Stimulated activated naive CD4-positive, alpha-beta T cell (primary cell): ENCODE measurements around the gene COL27A1.

Experiments
- DNase-seq, 6 experiments: peaks; one replicate each; lab custom pipeline; 2025; lab: John Stamatoyannopoulos, UW

COL27A1 gene

DNA sequence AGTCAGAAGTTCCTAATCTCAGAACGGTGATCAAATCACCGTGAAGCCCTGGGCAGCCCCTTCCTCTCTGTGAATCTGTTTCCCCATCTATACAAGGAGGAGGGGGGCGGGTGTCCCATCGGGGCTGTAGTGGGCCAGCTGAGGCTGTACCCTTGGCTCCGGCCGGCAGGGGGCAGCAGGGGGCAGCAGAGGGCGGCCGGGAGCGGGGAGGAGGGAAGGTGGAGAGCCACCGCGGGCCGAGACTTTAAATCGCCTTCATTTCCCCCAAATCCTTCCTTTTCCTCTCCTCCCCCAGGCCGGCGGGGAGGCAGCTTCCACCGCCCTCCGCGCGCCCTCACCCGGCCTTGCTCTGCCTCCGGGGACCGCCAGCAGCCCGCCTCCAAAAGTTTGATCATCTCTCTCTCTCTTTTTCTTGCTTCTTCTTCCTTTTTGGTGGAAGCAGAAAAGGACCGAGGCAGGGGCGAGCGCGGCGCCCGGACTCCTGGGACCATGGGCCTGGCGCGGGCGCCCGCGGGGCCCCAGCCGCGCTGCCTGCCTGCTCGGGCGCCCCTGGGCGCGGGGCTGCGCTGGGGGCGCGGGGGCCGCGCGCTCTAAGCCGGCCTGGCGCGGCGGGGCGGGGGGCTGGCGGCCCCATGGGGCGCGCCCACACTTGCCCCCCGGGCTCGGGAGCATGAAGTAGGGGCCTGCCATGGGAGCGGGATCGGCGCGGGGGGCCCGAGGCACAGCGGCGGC lies at the start of gene COL27A1:
COL27A1 (plus strand) TSS at position 275 of the 732 bp plus-strand sequence; CDS start at position 689, 414 bp downstream.
- peak; percentile 31 to 77 (median 63) for DNase-seq

DNA sequence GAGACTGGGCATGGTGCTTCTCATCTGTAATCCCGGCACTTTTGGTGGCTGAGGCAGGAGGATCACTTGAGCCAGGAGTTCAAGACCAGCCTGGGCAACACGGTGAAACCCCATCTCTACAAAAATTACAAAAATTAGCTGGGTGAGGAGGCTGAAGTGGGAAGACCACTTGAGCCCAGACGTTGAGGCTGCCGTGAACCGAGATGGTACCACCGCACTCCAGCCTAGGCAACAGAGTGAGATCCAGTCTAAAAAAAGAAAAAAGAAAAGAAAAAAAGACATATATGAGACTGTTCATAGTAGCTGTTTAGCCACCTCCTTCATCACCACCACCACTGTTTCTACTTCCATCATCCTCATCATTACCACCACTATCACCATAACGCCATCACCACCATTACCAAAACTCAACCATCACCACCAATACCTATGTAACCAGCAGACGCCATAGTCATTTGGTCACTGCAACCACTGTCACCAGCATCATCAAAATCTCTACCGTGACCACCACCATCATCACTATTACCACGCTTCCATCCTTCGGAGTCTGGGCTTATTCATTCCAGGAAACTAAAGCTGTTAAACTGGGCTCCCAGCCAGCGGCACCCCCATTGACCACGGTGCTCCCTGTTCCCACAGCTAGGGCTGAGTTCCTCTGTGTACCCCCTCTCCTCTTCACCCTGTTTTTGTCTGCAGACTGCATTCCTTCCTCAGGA lies 47.9 kb upstream of the COL27A1 start:
- DNase-seq = no peak

- DNase-seq = peak in 4 of 6 experiments; percentile 14 to 21 (median 18)
Observed at GRCh38 chr9:114108016-114108833, 47.1 kb upstream of the COL27A1 start.

DNA sequence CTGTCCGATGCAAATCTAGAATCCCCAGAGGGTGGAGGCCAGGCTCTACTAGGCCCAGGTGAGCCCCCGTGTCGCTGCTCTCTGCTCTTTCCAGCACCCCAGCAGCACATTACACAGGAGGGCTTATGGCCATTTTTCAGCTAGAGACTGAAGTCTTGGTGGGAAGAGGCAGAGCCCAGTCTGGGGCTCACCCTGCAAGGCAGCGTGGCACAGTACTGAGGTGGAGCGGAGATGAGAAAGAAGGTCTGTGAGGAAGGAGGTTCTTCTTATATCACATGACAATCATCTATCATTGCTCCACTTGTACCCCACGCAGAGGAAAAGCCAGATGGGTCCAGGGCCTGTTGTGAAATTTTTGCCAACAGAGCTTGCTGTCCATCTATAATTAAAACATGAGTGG lies 46.2 kb upstream of the COL27A1 start:
- DNase-seq = no peak

GRCh38 chr9:114110180-114110579 lies 45.2 kb upstream of the COL27A1 start:
- no peak for DNase-seq

GRCh38 chr9:114112325-114112724 lies 43.0 kb upstream of the COL27A1 start:
- no peak for DNase-seq

DNA sequence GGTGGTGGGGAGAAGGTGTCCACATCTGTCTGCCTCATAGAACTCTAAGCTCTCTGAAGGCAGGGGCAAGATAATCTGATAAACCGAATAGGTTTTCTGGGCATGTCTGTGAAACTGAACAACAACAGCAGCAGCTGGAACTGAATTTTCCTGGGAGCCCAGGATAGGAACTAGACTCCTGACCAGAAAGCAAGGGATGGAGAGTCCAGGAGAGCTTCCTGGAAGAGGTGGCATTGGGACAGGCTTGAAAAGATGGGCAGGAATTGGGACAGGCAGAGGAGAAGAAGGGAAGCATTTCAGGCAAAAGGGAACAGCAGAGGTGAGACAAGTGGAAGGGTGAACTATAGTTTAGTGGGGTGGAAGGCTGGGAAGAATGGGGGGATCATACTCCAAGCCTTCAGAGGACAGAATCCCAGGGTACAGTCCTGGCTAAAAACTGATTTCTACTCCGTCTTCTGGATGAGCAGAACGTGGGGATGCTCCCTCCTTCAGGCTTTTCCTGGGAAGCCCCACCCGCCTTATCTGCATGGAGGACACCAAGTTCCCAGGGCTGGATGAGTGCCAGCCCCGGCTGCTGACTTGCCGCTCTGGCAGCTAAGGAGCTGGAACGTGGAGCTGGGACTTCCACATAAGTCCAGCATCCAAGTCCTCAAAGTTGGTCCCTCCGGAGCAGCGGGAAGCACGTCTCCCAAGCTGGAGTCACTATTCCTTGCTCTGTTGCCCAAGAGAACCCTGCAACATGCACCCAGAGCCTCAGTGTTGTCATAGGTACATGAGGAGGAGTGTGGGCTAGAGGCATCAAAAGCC lies 42.4 kb upstream of the COL27A1 start:
- no peak for DNase-seq

DNA sequence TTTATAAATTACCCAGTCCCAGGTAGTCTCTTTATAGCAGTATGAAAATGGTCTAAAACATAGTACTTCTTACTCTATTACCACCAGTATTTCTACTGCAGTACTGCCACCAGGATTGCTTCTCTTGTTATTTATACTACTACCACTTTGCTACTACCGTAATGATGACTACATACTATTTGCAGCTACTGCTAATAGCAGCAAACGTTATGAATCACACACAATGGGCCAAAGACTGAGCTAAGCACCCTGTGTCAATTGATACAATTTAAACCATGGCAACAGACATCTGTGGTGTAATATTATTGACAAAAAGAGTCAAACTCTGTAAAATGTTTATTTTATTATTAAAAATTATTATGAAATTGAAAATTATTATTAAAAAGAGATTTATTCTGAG lies 41.0 kb upstream of the COL27A1 start:
- DNase-seq = no peak

DNA sequence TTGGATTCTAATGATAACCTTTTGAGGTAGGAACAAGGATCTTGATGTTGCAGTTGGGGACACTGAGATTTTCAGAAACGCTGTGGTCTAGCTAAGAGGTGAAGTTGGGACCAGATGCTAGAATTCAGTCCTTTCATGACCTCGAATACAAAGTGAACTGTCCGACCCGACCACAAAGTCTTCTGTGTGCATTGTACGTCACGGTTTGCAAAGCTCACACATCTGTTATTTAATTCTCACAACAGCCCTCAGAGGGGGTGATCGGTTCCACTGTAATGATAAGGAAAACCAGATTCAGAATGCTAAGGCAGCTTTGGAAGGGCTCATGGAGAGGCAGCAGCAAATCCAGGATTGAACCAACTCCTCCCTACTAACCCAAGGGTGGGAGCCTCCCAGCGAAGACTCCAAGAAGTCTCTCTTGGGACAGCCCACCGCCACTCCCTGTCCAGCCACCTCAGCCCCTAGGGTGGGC lies 39.6 kb upstream of the COL27A1 start:
- DNase-seq = no peak

DNA sequence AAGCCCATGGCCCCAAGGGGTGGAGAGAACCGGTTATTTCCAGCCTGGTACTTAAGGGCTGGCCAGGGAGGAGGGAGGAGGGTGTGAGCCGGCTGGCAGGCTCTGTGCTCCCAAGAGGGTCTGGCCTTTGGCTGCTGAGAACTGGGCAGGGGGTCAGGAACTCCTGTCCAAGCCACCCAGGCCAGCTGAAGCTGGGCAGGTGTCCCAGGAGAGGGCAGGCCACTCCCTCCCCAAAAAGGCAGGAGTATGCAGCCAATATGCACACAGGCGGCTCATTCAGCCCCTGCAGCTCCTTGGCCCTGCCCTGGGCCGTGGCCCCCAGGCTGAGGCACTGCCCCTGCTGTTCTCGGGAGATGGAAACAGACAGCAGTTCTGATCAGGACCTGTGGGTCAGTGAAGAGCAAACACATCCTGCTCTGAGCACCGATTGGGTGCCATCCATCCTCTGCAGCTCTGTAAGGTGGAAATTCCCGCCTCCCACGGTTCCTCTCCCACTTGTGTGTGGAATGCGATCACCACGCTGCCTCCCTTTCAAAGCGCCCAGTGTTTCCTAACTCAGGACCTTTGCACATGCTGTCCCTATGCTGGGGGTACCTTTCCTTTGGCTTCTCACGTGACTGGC lies 39.1 kb upstream of the COL27A1 start:
- no peak for DNase-seq

DNA sequence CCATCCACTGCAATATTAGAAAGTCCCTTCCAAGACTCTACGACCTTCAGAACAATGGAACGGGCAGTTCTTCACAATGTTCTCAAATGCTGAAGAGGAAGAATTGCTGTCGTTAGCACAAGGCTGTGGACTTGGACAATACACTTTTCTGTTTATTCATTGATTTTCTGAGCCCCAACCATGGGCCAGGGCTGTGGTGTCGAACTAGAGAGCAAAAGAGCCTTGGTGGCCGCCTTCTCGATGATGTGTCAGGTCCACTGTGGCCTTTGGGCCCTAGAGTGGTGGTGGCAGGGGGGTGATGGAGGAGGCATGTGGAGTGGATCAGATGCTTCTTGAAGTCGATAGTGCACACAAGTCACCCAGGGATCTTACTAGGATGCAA lies 37.7 kb upstream of the COL27A1 start:
- DNase-seq = no peak

DNA sequence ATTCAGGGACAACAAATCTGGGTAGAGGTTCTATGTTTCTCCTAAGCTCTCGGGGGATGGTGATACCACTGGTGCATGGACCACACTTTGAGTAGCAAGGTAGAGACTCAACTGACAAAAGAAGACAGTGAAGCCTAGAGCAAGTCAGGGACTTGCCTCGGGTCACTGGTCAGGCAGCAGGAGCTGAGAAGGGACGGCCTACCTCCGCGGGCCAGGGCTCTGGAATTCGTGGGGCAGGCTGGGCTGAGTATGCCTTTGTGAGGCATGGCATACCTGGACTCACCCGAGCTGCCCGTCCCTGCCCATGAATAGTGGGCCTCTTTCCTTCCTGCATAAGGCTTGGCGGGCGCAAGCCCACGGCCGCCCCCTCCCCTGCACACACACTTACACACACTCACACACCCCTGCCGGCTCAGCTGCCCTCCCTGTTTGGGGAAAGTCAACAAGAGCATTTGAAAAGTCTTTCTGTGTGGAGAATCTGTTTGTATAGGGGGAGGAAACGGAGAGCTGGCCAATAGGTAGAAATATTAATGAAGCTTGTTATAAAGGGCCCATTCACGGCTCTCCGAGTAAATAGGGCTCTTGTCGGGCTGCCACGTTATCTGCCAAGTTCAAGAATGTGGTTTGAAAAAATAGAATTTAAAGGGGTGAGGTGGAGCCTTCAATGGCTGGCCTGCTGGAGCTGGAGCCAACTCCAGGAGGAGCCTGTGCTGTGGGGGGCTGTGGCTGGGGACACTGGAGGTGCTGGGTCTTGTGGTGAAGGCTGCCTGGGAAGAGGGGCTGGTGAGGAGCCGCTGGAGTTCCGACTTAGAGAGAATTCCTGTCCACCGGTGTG lies 37.1 kb upstream of the COL27A1 start:
- no peak for DNase-seq

DNA sequence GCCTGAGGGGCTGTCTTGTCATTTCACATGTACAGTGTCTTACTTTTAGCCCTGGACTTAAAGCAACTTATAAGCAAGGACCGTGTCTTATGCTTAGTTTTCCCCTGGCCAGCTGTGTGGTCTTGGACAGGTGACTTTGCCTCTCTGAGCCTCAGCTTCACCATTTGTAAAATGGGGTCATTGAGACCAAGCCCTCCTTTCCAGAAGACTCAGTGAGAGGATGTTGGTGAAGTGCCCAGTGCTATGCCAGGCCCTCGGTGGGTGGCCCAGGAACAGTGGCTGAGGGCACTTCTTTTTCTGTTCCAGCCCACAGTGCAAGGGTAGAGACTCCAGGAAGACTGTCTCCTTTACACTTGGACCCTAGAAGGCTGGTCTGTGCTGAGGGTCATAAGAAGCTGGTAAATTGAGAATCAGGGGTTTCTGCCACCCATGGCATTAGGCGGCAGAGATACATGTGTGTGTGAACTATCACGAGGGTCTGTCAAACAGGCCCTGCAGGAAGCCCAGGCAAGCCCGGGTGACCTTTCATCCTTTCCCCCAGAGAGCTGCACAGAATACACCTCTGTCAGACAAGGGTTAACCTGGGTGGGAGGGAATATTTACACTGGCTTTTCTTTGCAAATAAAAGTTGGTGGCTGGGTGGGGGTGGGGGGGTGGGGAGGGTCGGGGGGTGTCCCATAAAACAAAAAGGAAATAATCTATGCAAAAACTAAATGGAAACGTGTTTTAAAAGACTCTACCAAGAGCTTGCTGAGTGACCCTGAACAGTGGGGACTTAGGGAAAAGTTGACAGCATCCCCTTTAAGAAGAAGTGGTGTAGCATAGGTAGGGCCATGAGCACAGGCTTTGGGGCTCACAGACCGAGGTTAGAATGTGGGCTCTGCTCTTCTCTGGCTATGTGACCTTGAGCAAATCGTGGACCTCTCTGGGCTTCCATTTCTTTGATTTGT lies 35.8 kb upstream of the COL27A1 start:
- no peak for DNase-seq

DNA sequence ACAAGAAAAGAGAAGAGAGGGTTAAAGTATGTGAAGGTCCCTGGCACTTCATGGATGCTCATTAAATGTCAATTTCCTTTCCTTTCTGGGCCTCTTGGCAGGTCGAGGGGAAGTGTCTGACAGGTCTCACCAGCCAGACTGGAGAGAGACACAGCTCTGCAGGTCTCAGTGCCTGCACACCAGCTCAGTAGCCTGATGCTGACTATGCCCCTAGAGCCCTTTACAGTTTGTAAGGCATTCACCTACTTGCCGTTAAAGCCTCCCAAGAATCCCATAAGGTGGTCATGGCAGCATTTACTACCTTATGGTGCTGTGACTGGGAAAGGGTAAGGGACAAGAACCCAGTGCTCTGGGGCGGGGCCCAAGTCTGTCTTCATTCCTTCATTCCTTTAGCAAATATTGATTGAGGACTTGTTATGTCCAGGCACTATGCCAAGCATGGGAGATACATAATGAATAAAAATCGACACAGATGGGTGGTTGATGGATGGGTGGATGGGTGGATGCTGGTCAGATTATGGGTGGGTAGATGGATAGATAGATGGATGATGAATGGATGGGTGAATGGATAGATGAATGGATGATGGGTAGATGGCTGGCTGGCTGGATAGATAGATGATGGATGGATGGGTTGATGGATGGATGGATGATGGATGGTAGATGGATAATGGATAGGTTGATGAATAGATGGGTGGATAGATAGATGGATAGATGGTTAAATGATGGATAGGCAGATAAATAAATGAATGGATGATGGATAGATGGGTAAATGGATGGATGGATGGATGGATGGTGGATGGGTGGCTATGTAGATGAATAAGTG lies 34.9 kb upstream of the COL27A1 start:
- DNase-seq = no peak

DNA sequence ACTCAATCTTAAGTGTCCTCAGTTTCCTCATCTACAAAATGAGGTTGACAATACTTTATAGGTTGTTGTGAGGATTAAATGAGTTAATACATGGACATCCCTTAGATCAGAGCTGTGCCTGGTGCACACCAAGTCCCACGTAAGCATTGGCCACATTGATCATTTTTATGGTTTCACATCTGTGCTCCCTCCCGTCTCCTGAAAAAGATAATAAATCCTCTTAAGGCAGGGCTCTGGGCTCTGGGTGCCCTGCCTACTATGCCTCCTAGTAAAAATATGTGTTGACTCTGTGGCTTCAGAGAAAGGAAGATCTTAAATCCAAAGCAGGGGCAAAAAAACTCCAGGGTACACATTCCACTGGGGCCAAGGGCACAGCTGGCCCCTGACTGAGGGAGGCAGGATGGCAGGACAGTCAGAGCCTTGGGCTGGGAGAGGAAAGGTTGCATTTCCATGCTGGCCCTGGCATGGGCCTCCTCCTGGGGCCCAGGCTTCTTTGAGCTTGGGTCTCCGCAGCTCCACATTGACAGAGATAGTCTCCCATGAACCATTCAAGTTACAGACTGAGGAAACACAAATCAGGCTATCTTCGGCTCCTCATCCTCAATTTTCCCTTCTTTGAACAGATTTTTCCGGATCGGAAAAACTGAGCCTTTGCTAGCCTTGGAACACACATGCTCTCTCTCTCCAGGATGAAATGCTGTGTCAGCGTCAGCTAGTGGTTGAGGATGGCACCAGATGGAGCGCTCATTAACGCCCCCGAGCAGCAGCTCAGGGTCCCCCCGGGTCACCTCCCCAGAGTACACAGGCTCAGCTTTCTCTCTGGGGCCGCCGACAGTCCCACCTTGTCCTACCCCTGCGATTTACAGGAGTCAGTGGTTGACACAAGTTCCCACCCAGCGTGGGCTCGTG lies 33.9 kb upstream of the COL27A1 start:
- DNase-seq = no peak

DNA sequence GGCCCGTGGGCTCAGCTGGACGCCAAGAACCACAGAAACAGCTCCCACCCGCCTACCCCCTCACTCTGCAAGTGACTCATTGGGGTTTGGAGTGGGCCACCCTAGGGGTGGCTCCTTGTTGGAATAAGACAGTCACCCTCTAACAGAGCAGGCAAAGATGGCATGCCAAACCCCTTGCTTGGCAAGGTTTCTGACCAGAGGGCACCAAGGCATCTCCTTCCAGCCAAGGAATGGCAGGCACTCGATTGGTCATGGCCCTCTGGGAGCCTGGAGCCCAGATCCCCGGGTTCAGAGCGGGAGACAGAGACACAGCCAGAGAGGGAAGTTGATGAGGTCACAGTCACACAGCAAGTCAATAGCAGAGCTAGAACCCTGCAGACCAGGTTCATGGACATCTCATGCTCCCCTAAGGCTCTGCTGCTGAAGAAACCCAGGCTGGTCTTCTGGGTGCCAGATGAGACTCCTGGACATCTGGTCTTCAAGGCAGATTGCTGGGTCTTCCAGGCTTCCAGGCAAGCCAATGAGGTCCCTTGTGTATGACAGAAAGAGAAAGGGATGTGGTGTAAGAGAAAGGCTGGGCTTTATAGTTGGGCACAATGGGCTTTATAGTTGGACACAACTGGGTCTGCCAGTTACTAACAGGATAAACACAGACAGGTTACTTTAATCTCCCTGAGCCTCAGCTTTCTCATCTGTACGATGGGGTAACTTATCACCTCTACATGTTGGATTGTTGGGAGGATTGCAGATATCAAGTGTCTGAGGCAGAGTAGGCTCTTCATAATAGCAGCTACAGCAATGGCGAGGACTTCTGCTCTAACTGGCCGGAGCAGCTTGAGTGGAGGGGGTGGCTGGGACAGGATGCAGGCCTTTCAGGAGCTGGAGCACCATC lies 33.0 kb upstream of the COL27A1 start:
- DNase-seq = no peak
